HG03565 (cell line): ENCODE results near the gene SRC.

Experiments
- ATAC-seq: cut with Tn5 transposase; IDR thresholded peaks from one replicate; pipeline ENCODE4 v1.9.1; 2021; ENCODE audit warnings: mild to moderate bottlenecking, moderate library complexity; ENCODE audit not compliant: unreplicated experiment

SRC gene

GRCh38 chr20:37379967-37380828, 34.3 kb downstream of the SRC start:
- no peak for ATAC-seq

- ATAC-seq, result no peak
These were observed 35.1 kb downstream of the SRC start for GRCh38 chr20:37380864-37381579.

GRCh38 chr20:37381621-37382471, 35.9 kb downstream of the SRC start:
- ATAC-seq, result no peak

GRCh38 chr20:37382482-37383120, 36.7 kb downstream of the SRC start:
- ATAC-seq, result no peak

- ATAC-seq, result no peak
These were observed 37.5 kb downstream of the SRC start for GRCh38 chr20:37383229-37383989.

GRCh38 chr20:37384683-37385174, 38.8 kb downstream of the SRC start:
- peak; percentile 42 for ATAC-seq

- no peak for ATAC-seq
These were observed 39.2 kb downstream of the SRC start for GRCh38 chr20:37385176-37385575.

- no peak for ATAC-seq
These were observed 39.9 kb downstream of the SRC start for GRCh38 chr20:37385659-37386504.

- ATAC-seq, result no peak
These were observed 40.7 kb downstream of the SRC start for GRCh38 chr20:37386505-37387251.

- no peak for ATAC-seq
These were observed 41.8 kb downstream of the SRC start for GRCh38 chr20:37387519-37388269.

GRCh38 chr20:37388831-37389230, 42.9 kb downstream of the SRC start:
- no peak for ATAC-seq

GRCh38 chr20:37389241-37389747, 43.4 kb downstream of the SRC start:
- no peak for ATAC-seq

- ATAC-seq, result no peak
These were observed 43.9 kb downstream of the SRC start for GRCh38 chr20:37389844-37390275.

GRCh38 chr20:37390503-37390890, 44.6 kb downstream of the SRC start:
- no peak for ATAC-seq

- ATAC-seq, result no peak
These were observed 45.1 kb downstream of the SRC start for GRCh38 chr20:37390891-37391525.

GRCh38 chr20:37392441-37393195, 46.7 kb downstream of the SRC start:
- no peak for ATAC-seq
